H1 (cell line): ENCODE data around the gene INPP5K. TPM values are rescaled to one million over a fixed set of nuclear protein-coding genes. Genes with fewer than 3 reads are reported as not detected.

ENCODE experiments used
- CTCF ChIA-PET: fragments of 300-600 bp; sonication (Branson Sonifier 250); formaldehyde crosslinking; loops from one replicate; lab custom pipeline; 2021; ENCODE audit not compliant: partially characterized antibody; lab: Charles Lee
- POLR2A ChIA-PET: fragments of 300-600 bp; sonication (Branson Sonifier 250); formaldehyde crosslinking; loops from one replicate; lab custom pipeline; 2021; ENCODE audit warnings: inconsistent platforms; ENCODE audit not compliant: partially characterized antibody; lab: Charles Lee
- DNase-seq, 2 experiments: peaks; one replicate each; pipeline versions ENCODE4 v3.0.0 to v3.0.0-alpha.2; 2010 to 2022; ENCODE audit warnings: low spot score in 2 of 2, low read depth in 1 of 2, mixed read lengths in 1 of 2
- FAIRE-seq: peaks from 2 replicates; lab custom pipeline; 2011; peaks lifted over from hg19 to GRCh38; lab: Jason Lieb, UNC
- H2AFZ ChIP-seq: 2 replicates; pipeline ENCODE4 v1.8.1; 2012; ENCODE audit warnings: low read length, inconsistent platforms
- H2AK5ac ChIP-seq: 2 replicates; pipeline ENCODE4 v1.6.1; 2013; ENCODE audit warnings: low read depth, low read length
- H2BK120ac ChIP-seq: replicated peaks from 2 replicates; pipeline ENCODE3; 2013; ENCODE audit warnings: low read depth, low read length, inconsistent platforms
- H2BK12ac ChIP-seq: 2 replicates; pipeline ENCODE4 v1.6.1; 2013; ENCODE audit warnings: low read depth, low read length
- H2BK15ac ChIP-seq: 2 replicates; pipeline ENCODE4 v1.6.1; 2013; ENCODE audit warnings: low read length
- H2BK20ac ChIP-seq: 2 replicates; pipeline ENCODE4 v1.6.1; 2013; ENCODE audit warnings: low read length
- H2BK5ac ChIP-seq: 2 replicates; pipeline ENCODE4 v1.6.1; 2013; ENCODE audit warnings: low read depth, low read length
- H3K14ac ChIP-seq: 2 replicates; pipeline ENCODE4 v1.6.1; 2013; ENCODE audit warnings: inconsistent platforms; ENCODE audit not compliant: insufficient read length
- H3K18ac ChIP-seq: 2 replicates; pipeline ENCODE4 v1.6.1; 2013; ENCODE audit warnings: low read length; ENCODE audit errors: extremely low read depth
- H3K23ac ChIP-seq: 2 replicates; pipeline ENCODE4 v1.6.1; 2013; ENCODE audit warnings: inconsistent platforms; ENCODE audit not compliant: insufficient read length
- H3K23me2 ChIP-seq: 2 replicates; pipeline ENCODE4 v1.6.1; 2013; ENCODE audit warnings: low read depth, low read length
- H3K27ac ChIP-seq: 2 replicates; pipeline ENCODE4 v1.6.1; 2011; ENCODE audit warnings: low read depth, low read length, inconsistent platforms
- H3K27me3 ChIP-seq, 4 experiments: replicated peaks in 1 of 4; 1 replicate in 1 of 4; 2 replicates in 3 of 4; pipeline versions ENCODE4 v1.6.1 to v1.8.1; 2011 to 2013; ENCODE audit warnings: low read length in 3 of 4, mild to moderate bottlenecking in 3 of 4, inconsistent platforms in 2 of 4, mixed read lengths in 2 of 4, moderate library complexity in 1 of 4; ENCODE audit not compliant: control insufficient read depth in 3 of 4, insufficient read depth in 3 of 4; ENCODE audit errors: extremely low read depth in 1 of 4
- H3K36me3 ChIP-seq, 4 experiments: 2 replicates each; pipeline versions ENCODE4 v1.6.1 to v1.8.1; 2011 to 2013; ENCODE audit warnings: mild to moderate bottlenecking in 4 of 4, low read length in 3 of 4, moderate library complexity in 2 of 4, control low read depth in 1 of 4, inconsistent platforms in 1 of 4; ENCODE audit not compliant: insufficient read depth in 4 of 4, control insufficient read depth in 2 of 4
- H3K4ac ChIP-seq: replicated peaks from 2 replicates; pipeline ENCODE3; 2013; ENCODE audit warnings: low read length, low read depth, mixed read lengths, inconsistent platforms; ENCODE audit not compliant: insufficient read length
- H3K4me1 ChIP-seq, 4 experiments: replicated peaks in 1 of 4; 1 replicate in 1 of 4; 2 replicates in 3 of 4; pipeline versions ENCODE4 v1.6.1 to v1.8.1; 2011 to 2013; ENCODE audit warnings: low read length in 3 of 4, inconsistent platforms in 2 of 4, mixed read lengths in 1 of 4; ENCODE audit not compliant: insufficient read depth in 4 of 4, control insufficient read depth in 3 of 4
- H3K4me2 ChIP-seq, 2 experiments: 2 replicates each; pipeline versions ENCODE4 v1.6.1 to v1.8.1; 2011 to 2013; ENCODE audit warnings: low read depth in 2 of 2, low read length in 2 of 2, control low read depth in 1 of 2, inconsistent platforms in 1 of 2, mild to moderate bottlenecking in 1 of 2; ENCODE audit not compliant: insufficient read depth in 1 of 2
- H3K4me3 ChIP-seq, 4 experiments: fragments of 200-600, 300-600 bp in 1 of 4; sonication (generic), shearing (Covaris generic), sonication (Bioruptor Twin) in 1 of 4; 2 replicates each; pipeline versions ENCODE4 v1.5.1 to v1.8.1; 2011 to 2016; ENCODE audit warnings: low read length in 4 of 4, low read depth in 3 of 4, control low read depth in 2 of 4, inconsistent platforms in 2 of 4, mild to moderate bottlenecking in 2 of 4, mixed read lengths in 1 of 4, moderate library complexity in 1 of 4; ENCODE audit not compliant: insufficient read depth in 2 of 4; ENCODE audit errors: extremely low read depth in 1 of 4
- H3K56ac ChIP-seq: replicated peaks from 2 replicates; pipeline ENCODE3; 2013; ENCODE audit warnings: low read depth, mild to moderate bottlenecking, mixed read lengths, low read length, inconsistent platforms; ENCODE audit not compliant: insufficient read length
- H3K79me1 ChIP-seq: 2 replicates; pipeline ENCODE4 v1.6.1; 2013; ENCODE audit warnings: low read depth, low read length, control low read depth
- H3K79me2 ChIP-seq, 2 experiments: 2 replicates each; pipeline versions ENCODE4 v1.6.1 to v1.8.1; 2012 to 2013; ENCODE audit warnings: low read length in 2 of 2, mild to moderate bottlenecking in 2 of 2, inconsistent platforms in 1 of 2; ENCODE audit not compliant: insufficient read depth in 2 of 2, control insufficient read depth in 1 of 2
- H3K9ac ChIP-seq, 4 experiments: replicated peaks in 1 of 4; 1 replicate in 1 of 4; 2 replicates in 3 of 4; pipeline versions ENCODE4 v1.6.1 to v1.8.1; 2011 to 2013; ENCODE audit warnings: low read depth in 3 of 4, low read length in 3 of 4, control low read depth in 2 of 4, mild to moderate bottlenecking in 2 of 4, moderate library complexity in 2 of 4, inconsistent platforms in 1 of 4; ENCODE audit errors: extremely low read depth in 1 of 4
- H3K9me3 ChIP-seq, 2 experiments: 2 replicates each; pipeline versions ENCODE4 v1.6.1 to v1.8.1; 2012 to 2013; ENCODE audit warnings: mild to moderate bottlenecking in 2 of 2, moderate library complexity in 2 of 2, control low read depth in 1 of 2, inconsistent platforms in 1 of 2, low read depth in 1 of 2, low read length in 1 of 2, mixed read lengths in 1 of 2; ENCODE audit not compliant: insufficient read depth in 2 of 2
- H4K20me1 ChIP-seq, 2 experiments: replicated peaks in 1 of 2; 2 replicates each; pipeline versions ENCODE3 to v1.8.1; 2011 to 2013; ENCODE audit warnings: inconsistent platforms in 2 of 2, low read length in 2 of 2, mild to moderate bottlenecking in 1 of 2; ENCODE audit not compliant: insufficient read depth in 2 of 2, control insufficient read depth in 1 of 2
- H4K5ac ChIP-seq: 2 replicates; pipeline ENCODE4 v1.6.1; 2013; ENCODE audit warnings: low read length, low read depth, mixed read lengths, inconsistent platforms; ENCODE audit not compliant: insufficient read length
- H4K8ac ChIP-seq: 2 replicates; pipeline ENCODE4 v1.8.0; 2013; ENCODE audit warnings: mild to moderate bottlenecking, moderate library complexity, low read length, inconsistent platforms; ENCODE audit not compliant: insufficient read depth; ENCODE audit errors: extremely low read depth
- H4K91ac ChIP-seq: replicated peaks from 2 replicates; pipeline ENCODE3; 2013; ENCODE audit warnings: low read length, mixed read lengths, inconsistent platforms; ENCODE audit not compliant: insufficient read length
- CTCF ChIP-seq, 3 experiments: IDR thresholded peaks; 1 replicate in 2 of 3; 2 replicates in 1 of 3; pipeline versions ENCODE4 v1.5.1 to v1.6.1; 2011; ENCODE audit warnings: low read length in 3 of 3, mild to moderate bottlenecking in 3 of 3, inconsistent platforms in 2 of 3, low read depth in 1 of 3, moderate library complexity in 1 of 3; ENCODE audit not compliant: insufficient read depth in 1 of 3; ENCODE audit errors: control extremely low read depth in 1 of 3
- GABPA ChIP-seq: IDR thresholded peaks from 2 replicates; pipeline ENCODE4 v1.6.1; 2011; ENCODE audit warnings: mild to moderate bottlenecking, low read length, moderate library complexity, borderline replicate concordance; ENCODE audit not compliant: insufficient read depth
- NANOG ChIP-seq: IDR thresholded peaks from 2 replicates; pipeline ENCODE4 v1.6.1; 2011; ENCODE audit warnings: low read length, low read depth, mild to moderate bottlenecking, inconsistent platforms; ENCODE audit not compliant: insufficient read depth, poor library complexity, severe bottlenecking
- RAD21 ChIP-seq, 2 experiments: IDR thresholded peaks in 1 of 2; conservative IDR thresholded peaks in 1 of 2; 2 replicates each; pipeline ENCODE4 v1.6.1; 2011; ENCODE audit warnings: low read depth in 2 of 2, low read length in 2 of 2, improper control_type of control experiment in 1 of 2, inconsistent platforms in 1 of 2, mild to moderate bottlenecking in 1 of 2, moderate library complexity in 1 of 2
- RBBP5 ChIP-seq: IDR thresholded peaks from 2 replicates; pipeline ENCODE4 v1.7.1; 2012; ENCODE audit warnings: low read depth, mild to moderate bottlenecking, inconsistent platforms, low read length, moderate library complexity, borderline replicate concordance
- SAP30 ChIP-seq: fragments of 300-600 bp; sonication (generic); IDR thresholded peaks from 2 replicates; pipeline ENCODE4 v1.7.1; 2012; ENCODE audit warnings: low read length, moderate library complexity, mild to moderate bottlenecking, inconsistent platforms; ENCODE audit not compliant: insufficient read depth, insufficient replicate concordance
- TAF7 ChIP-seq: optimal IDR thresholded peaks from 2 replicates; pipeline ENCODE3; 2011; ENCODE audit warnings: low read depth, mild to moderate bottlenecking, inconsistent platforms, low read length, moderate library complexity, borderline replicate concordance
- WGBS, 2 experiments: shearing (Covaris generic) in 1 of 2; methylation state at CpG; one replicate each; pipeline versions ENCODE4 v1.1.6 to v1.1.7; 2013 to 2015; ENCODE audit warnings: low lambda C conversion rate in 2 of 2, mixed read lengths in 2 of 2, inconsistent platforms in 1 of 2, low coverage in 1 of 2, missing lambda C conversion rate in 1 of 2; ENCODE audit not compliant: insufficient replicate concordance in 2 of 2, insufficient coverage in 1 of 2, insufficient read length in 1 of 2; ENCODE audit errors: extremely low coverage in 1 of 2, missing lambda C conversion rate in 1 of 2; 5-methylcytosine and 5-hydroxymethylcytosine counted together
- polyA plus RNA-seq, 7 experiments: library from polyadenylated mRNA; depleted of rRNA in 3 of 7; stranded (reverse) in 5 of 7; unstranded in 2 of 7; fragments of >200 nt in 5 of 7; fragments of 200-250 nt in 2 of 7; gene quantifications; 1 replicate in 5 of 7; 2 replicates in 1 of 7; 4 replicates in 1 of 7; pipeline versions ENCODE4 v1.2.1 to v1.2.3, GENCODE V29; 2011 to 2013; ENCODE audit warnings: missing spikeins in 2 of 7, mixed read lengths in 2 of 7
- total RNA-seq: library from RNA; stranded (reverse); fragmentation: NEBNext Ultra II Directional; extraction: Animal tissue kit (Norgen Biotek cat#: 25700); gene quantifications from 2 replicates; pipeline ENCODE4 v1.2.1, GENCODE V29; 2021

The INPP5K gene
- total and polyA plus RNA-seq, 2 of the 8 experiments (the other 6 are each of a cell fraction or from before 2014, with no cell fraction given) = 21.0 to 24.1 TPM

- no peaks in the 10 kb centered on the region for H3K23me2 ChIP-seq
- H3K79me1 ChIP-seq = no peaks in the 10 kb centered on the region
- H3K9me3 ChIP-seq = no peaks in the 10 kb centered on the region
- no peak overlapping the region for H3K9ac ChIP-seq
- 84% methylated on average over 10 of the region's 10 CpGs; no CpG with 5 or more reads in 1 of the 2 experiments for WGBS, 2 experiments
- CTCF ChIA-PET = interaction anchor here (0.6 to 5.7 kb wide), 65 partner anchors 9 to 476 kb away, joined by 3 to 52 read pairs (median 4); partner anchors contain the start of genes INPP5K, MYO1C and TRARG1
- no peak overlapping the region for H3K27ac ChIP-seq
- DNase-seq (peak; percentile 31 to 74), FAIRE-seq (peak; percentile 84)
- H3K4me1 ChIP-seq = no peaks in the 10 kb centered on the region
- no peaks in the 10 kb centered on the region for H3K27me3 ChIP-seq
- H2BK12ac ChIP-seq = no peak overlapping the region
- H3K23ac ChIP-seq = no peak overlapping the region
- H3K4ac ChIP-seq = no peak overlapping the region
- peaks cover 4 to 7% of the 10 kb centered on the region in 2 experiments for H4K20me1 ChIP-seq
- no peak overlapping the region for H3K4me3 ChIP-seq
- no peak overlapping the region for H2BK20ac ChIP-seq
- no peak overlapping the region for H2BK120ac ChIP-seq
- H3K79me2 ChIP-seq = no peaks in the 10 kb centered on the region
- POLR2A ChIA-PET = interaction anchor here (0.6 to 3.1 kb wide), 13 partner anchors 8 to 168 kb away, joined by 3 to 22 read pairs (median 3); partner anchors contain the start of genes CRK, INPP5K and MYO1C
- H3K14ac ChIP-seq = no peak overlapping the region
- peaks cover 5 to 23% (median 18%) of the 10 kb centered on the region in 4 experiments; a peak in 6 of 8 replicates for H3K36me3 ChIP-seq
- no peak overlapping the region for H3K56ac ChIP-seq
- H2AK5ac ChIP-seq = no peak overlapping the region
- H2BK5ac ChIP-seq = no peak overlapping the region
- H4K5ac ChIP-seq = no peak overlapping the region
- H3K4me2 ChIP-seq = no peak overlapping the region
- TF ChIP-seq NANOG (no peak), GABPA (no peak; the same call in 1 of the 2 replicates), RBBP5 (no peak), TAF7 (no peak), RAD21 (IDR thresholded peaks at IDR 0.05 in 1 of 2, conservative IDR thresholded peaks at IDR 0.05 in 1 of 2; ENCODE audit: low read depth in 2 of 2, low read length in 2 of 2) (peak; percentile 80 to 84), CTCF (IDR thresholded peaks at IDR 0.05; ENCODE audit: control extremely low read depth in 1 of 3, insufficient read depth in 1 of 3, low read depth in 1 of 3, low read length in 3 of 3) (peak; percentile 81 to 94 (median 83)), SAP30 (no peak)
- no peak overlapping the region for H3K18ac ChIP-seq
- H4K8ac ChIP-seq = no peak overlapping the region
- no peak overlapping the region for H2AFZ ChIP-seq
- no peak overlapping the region for H2BK15ac ChIP-seq
- no peak overlapping the region for H4K91ac ChIP-seq
Measured at GRCh38 chr17:1532836-1533602, 16.6 kb upstream of the INPP5K start.
